IMR-90 (cell line): ENCODE measurements around the gene SEMA4A. TPM values are rescaled to one million over a fixed set of nuclear protein-coding genes. Genes with fewer than 3 reads are reported as not detected.

ENCODE experiments used
- ATAC-seq: fragments of 200-7000 bp; cut with Tn5 transposase; 2 replicates; pipeline ENCODE4 v1.9.1; 2020; ENCODE audit warnings: low read depth, mild to moderate bottlenecking, moderate library complexity
- BruUV-seq: library from RNA; stranded (reverse); fragments of 400-500 nt; replicated peaks from 2 replicates; lab custom pipeline; 2021; lab: Mats Ljungman, UMichigan
- CTCF ChIA-PET: fragments of 300-600 bp; formaldehyde crosslinking; extraction: SDS; loops from one replicate; lab custom pipeline; 2021; ENCODE audit warnings: antibody characterized with exemption; lab: Yijun Ruan, JAX
- POLR2A ChIA-PET: fragments of 300-600 bp; sonication (Branson Sonifier 250); formaldehyde crosslinking; loops from one replicate; lab custom pipeline; 2022; ENCODE audit warnings: antibody characterized with exemption; ENCODE audit not compliant: unreplicated experiment; lab: Charles Lee
- DNase-seq: peaks from one replicate; pipeline ENCODE4 v3.0.0; 2013
- H2AFZ ChIP-seq: replicated peaks from 2 replicates; pipeline ENCODE3; 2013; ENCODE audit warnings: low read length, mild to moderate bottlenecking; ENCODE audit not compliant: poor library complexity
- H2AK5ac ChIP-seq: 2 replicates; pipeline ENCODE4 v1.6.1; 2013; ENCODE audit warnings: low read depth, low read length, inconsistent platforms
- H2AK9ac ChIP-seq: replicated peaks from 2 replicates; pipeline ENCODE3; 2013; ENCODE audit warnings: mild to moderate bottlenecking, low read depth, low read length, moderate library complexity; ENCODE audit not compliant: poor library complexity
- H2BK120ac ChIP-seq: 2 replicates; pipeline ENCODE4 v1.6.1; 2013; ENCODE audit warnings: low read depth, low read length, inconsistent platforms
- H2BK15ac ChIP-seq: 3 replicates; pipeline ENCODE4 v1.6.1; 2013; ENCODE audit warnings: low read depth, low read length, inconsistent platforms
- H2BK20ac ChIP-seq: 2 replicates; pipeline ENCODE4 v1.6.1; 2013; ENCODE audit warnings: low read depth, mild to moderate bottlenecking, inconsistent platforms, low read length, moderate library complexity
- H2BK5ac ChIP-seq: 2 replicates; pipeline ENCODE4 v1.6.1; 2013; ENCODE audit warnings: mild to moderate bottlenecking, low read depth, low read length, inconsistent platforms; ENCODE audit not compliant: poor library complexity, severe bottlenecking
- H3K14ac ChIP-seq: replicated peaks from 2 replicates; pipeline ENCODE4 v1.6.1; 2013; ENCODE audit warnings: low read depth, low read length, inconsistent platforms
- H3K18ac ChIP-seq: 2 replicates; pipeline ENCODE4 v1.6.1; 2013; ENCODE audit warnings: low read depth, low read length, control low read depth
- H3K23ac ChIP-seq: 2 replicates; pipeline ENCODE4 v1.6.1; 2013; ENCODE audit warnings: low read depth, low read length, inconsistent platforms
- H3K27ac ChIP-seq: 2 replicates; pipeline ENCODE4 v1.5.1; 2013; ENCODE audit warnings: mild to moderate bottlenecking, control low read depth, low read length; ENCODE audit not compliant: insufficient read depth
- H3K27me3 ChIP-seq: 2 replicates; pipeline ENCODE4 v1.6.1; 2013; ENCODE audit warnings: low read length; ENCODE audit not compliant: control insufficient read depth, insufficient read depth
- H3K36me3 ChIP-seq: 2 replicates; pipeline ENCODE4 v1.6.1; 2013; ENCODE audit warnings: low read length, mixed read lengths; ENCODE audit not compliant: control insufficient read depth, insufficient read depth
- H3K4ac ChIP-seq: 2 replicates; pipeline ENCODE4 v1.6.1; 2013; ENCODE audit warnings: low read depth, low read length, inconsistent platforms
- H3K4me1 ChIP-seq: 2 replicates; pipeline ENCODE4 v1.6.1; 2013; ENCODE audit warnings: low read length, mixed read lengths; ENCODE audit not compliant: control insufficient read depth, insufficient read depth
- H3K4me2 ChIP-seq: 2 replicates; pipeline ENCODE4 v1.6.1; 2013; ENCODE audit warnings: low read depth, mild to moderate bottlenecking, control low read depth, low read length, moderate library complexity
- H3K4me3 ChIP-seq: 2 replicates; pipeline ENCODE4 v1.5.1; 2013; ENCODE audit warnings: low read depth, mild to moderate bottlenecking, control low read depth, low read length, moderate library complexity; ENCODE audit not compliant: insufficient read depth
- H3K56ac ChIP-seq: 2 replicates; pipeline ENCODE4 v1.6.1; 2013; ENCODE audit warnings: low read length, inconsistent platforms; ENCODE audit not compliant: insufficient read depth; ENCODE audit errors: extremely low read depth
- H3K79me1 ChIP-seq, 2 experiments: 2 replicates each; pipeline ENCODE4 v1.6.1; 2013; ENCODE audit warnings: low read length in 2 of 2, inconsistent platforms in 1 of 2, low read depth in 1 of 2
- H3K9ac ChIP-seq: 2 replicates; pipeline ENCODE4 v1.6.1; 2013; ENCODE audit warnings: low read depth, low read length, control low read depth
- H3K9me1 ChIP-seq: 2 replicates; pipeline ENCODE4 v1.6.1; 2013; ENCODE audit warnings: low read length, inconsistent platforms; ENCODE audit not compliant: insufficient read depth
- H3K9me3 ChIP-seq: 2 replicates; pipeline ENCODE4 v1.6.1; 2013; ENCODE audit warnings: low read length; ENCODE audit not compliant: control insufficient read depth, insufficient read depth
- H4K20me1 ChIP-seq: 2 replicates; pipeline ENCODE4 v1.6.1; 2013; ENCODE audit warnings: low read length, inconsistent platforms; ENCODE audit not compliant: insufficient read depth
- H4K5ac ChIP-seq: 2 replicates; pipeline ENCODE4 v1.6.1; 2013; ENCODE audit warnings: mild to moderate bottlenecking, low read depth, low read length, control low read depth
- H4K8ac ChIP-seq, 2 experiments: 2 replicates each; pipeline ENCODE4 v1.6.1; 2013; ENCODE audit warnings: low read depth in 2 of 2, low read length in 2 of 2, control low read depth in 1 of 2, inconsistent platforms in 1 of 2
- H4K91ac ChIP-seq: 2 replicates; pipeline ENCODE4 v1.6.1; 2013; ENCODE audit warnings: low read depth, low read length, inconsistent platforms; ENCODE audit not compliant: insufficient read depth
- BHLHE40 ChIP-seq: fragments of 150-350 bp; IDR thresholded peaks from 2 replicates; pipeline ENCODE4 v1.6.1; 2016; ENCODE audit warnings: mild to moderate bottlenecking, low read depth, low read length
- CEBPB ChIP-seq: IDR thresholded peaks from 2 replicates; pipeline ENCODE4 v1.6.1; 2012; ENCODE audit warnings: low read depth, low read length, improper control_type of control experiment
- CHD1 ChIP-seq: IDR thresholded peaks from 2 replicates; pipeline ENCODE4 v1.6.1; 2012; ENCODE audit warnings: low read depth, low read length, improper control_type of control experiment
- CTCF ChIP-seq: conservative IDR thresholded peaks from 2 replicates; pipeline ENCODE4 v1.5.1; 2012; ENCODE audit warnings: mild to moderate bottlenecking, low read depth, low read length, improper control_type of control experiment
- FOS ChIP-seq: fragments of 150-350 bp; IDR thresholded peaks from 2 replicates; pipeline ENCODE4 v1.6.1; 2016; ENCODE audit warnings: low read depth, low read length
- MAFK ChIP-seq: IDR thresholded peaks from 2 replicates; pipeline ENCODE4 v1.6.1; 2012; ENCODE audit warnings: low read depth, low read length, improper control_type of control experiment
- MAZ ChIP-seq: IDR thresholded peaks from 2 replicates; pipeline ENCODE4 v1.6.1; 2012; ENCODE audit warnings: low read depth, mild to moderate bottlenecking, low read length, improper control_type of control experiment, moderate library complexity, borderline replicate concordance
- MXI1 ChIP-seq: IDR thresholded peaks from 2 replicates; pipeline ENCODE4 v1.6.1; 2012; ENCODE audit warnings: low read depth, mild to moderate bottlenecking, low read length, moderate library complexity, borderline replicate concordance
- NFE2L2 ChIP-seq: fragments of 150-350 bp; IDR thresholded peaks from 2 replicates; pipeline ENCODE4 v1.6.1; 2016; ENCODE audit warnings: low read depth, mild to moderate bottlenecking, low read length
- POLR2A ChIP-seq: IDR thresholded peaks from 2 replicates; pipeline ENCODE4 v1.6.1; 2012; ENCODE audit warnings: mild to moderate bottlenecking, low read depth, low read length
- RCOR1 ChIP-seq: IDR thresholded peaks from 2 replicates; pipeline ENCODE4 v1.6.1; 2012; ENCODE audit warnings: mild to moderate bottlenecking, low read length, improper control_type of control experiment; ENCODE audit not compliant: insufficient replicate concordance
- RFX5 ChIP-seq: IDR thresholded peaks from 2 replicates; pipeline ENCODE4 v1.8.0; 2012; ENCODE audit warnings: low read depth, mild to moderate bottlenecking, low read length, moderate library complexity
- SMC3 ChIP-seq: fragments of 150-350 bp; IDR thresholded peaks from 2 replicates; pipeline ENCODE4 v1.6.1; 2016; ENCODE audit warnings: low read depth, mild to moderate bottlenecking, antibody characterized with exemption, low read length, moderate library complexity
- USF2 ChIP-seq: fragments of 150-350 bp; IDR thresholded peaks from 2 replicates; pipeline ENCODE4 v1.6.1; 2017; ENCODE audit warnings: mild to moderate bottlenecking, antibody characterized with exemption, low read length, low read depth
- WGBS, 2 experiments: methylation state at CpG; one replicate each; pipeline versions ENCODE4 v1.1.5 to v1.1.7; 2013; ENCODE audit warnings: missing lambda C conversion rate in 2 of 2; ENCODE audit not compliant: insufficient read length in 1 of 2; ENCODE audit errors: extremely low coverage in 2 of 2; 5-methylcytosine and 5-hydroxymethylcytosine counted together
- dilution Hi-C: fragments of 300-500 bp; cut with HindIII; formaldehyde crosslinking; loops from one replicate; pipeline ENCODE4 v1.14.3; 2018; ENCODE audit warnings: low sequenced_read_pairs; ENCODE audit not compliant: unreplicated experiment
- in situ Hi-C: fragments of 300-500 bp; cut with MboI; formaldehyde crosslinking; loops from 3 replicates; pipeline ENCODE4 v1.14.3; 2019; ENCODE audit warnings: low sequenced_read_pairs, inconsistent platforms, mixed read lengths
- intact Hi-C: fragments of 100-400 bp; cut with micrococcal nuclease; formaldehyde crosslinking; loops from 2 replicates; pipeline ENCODE4 v1.10.0; 2022
- polyA plus RNA-seq, 3 experiments: library from polyadenylated mRNA; depleted of rRNA; stranded (reverse); fragments of >200 nt; gene quantifications; 2 replicates each; pipeline ENCODE4 v1.2.3, GENCODE V29; 2012; ENCODE audit warnings: low replicate concordance in 1 of 3
- total RNA-seq: library from RNA; depleted of rRNA; stranded (reverse); fragments of >200 nt; gene quantifications from 2 replicates; pipeline ENCODE4 v1.2.3, GENCODE V29; 2012

The SEMA4A gene
- total and polyA plus RNA-seq, 2 of the 4 experiments (the other 2 are of a cell fraction), result 0.18 to 0.86 TPM

DNA sequence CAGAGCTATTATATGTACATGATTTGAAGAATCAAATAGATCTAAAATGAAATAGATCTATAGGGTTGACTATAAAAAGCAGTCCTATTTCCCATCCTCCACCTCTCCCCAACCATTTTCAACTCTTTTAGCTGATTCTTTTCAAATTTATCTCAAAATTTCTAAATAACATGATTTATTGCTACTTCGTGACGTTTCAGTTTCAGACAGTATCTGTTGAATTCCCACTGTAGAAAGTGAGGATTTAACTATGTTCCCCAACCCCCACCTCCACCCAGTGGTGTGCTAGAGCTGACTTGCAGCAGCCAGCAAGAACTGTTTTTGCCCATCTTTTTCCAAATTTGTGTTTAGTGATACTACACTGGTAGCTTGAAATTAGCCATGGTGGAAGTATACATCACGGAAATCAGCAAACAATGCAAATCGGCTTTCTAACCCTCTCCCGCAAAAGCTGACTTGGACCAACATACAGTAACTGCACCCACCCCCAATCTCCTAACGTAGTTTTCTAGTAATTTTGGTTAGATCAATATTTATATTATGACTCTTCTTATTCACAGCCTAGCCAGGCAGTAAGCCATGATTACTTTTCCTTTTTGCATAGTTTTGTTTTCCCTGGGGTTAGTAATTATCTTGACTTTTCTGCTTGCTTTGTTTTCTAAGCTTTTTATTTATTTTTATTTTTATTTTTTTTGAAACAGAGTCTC, 10.9 kb downstream of the SEMA4A start:
- ChIA-PET POLR2A (interaction anchor here (0.6 kb wide), 1 partner anchor 12 kb away, joined by 9 read pairs; no protein-coding TSS in a partner anchor), CTCF (interaction anchor here (0.6 to 1.1 kb wide), 3 partner anchors 9 to 162 kb away, joined by 3 read pairs; no protein-coding TSS in a partner anchor)
- H3K9me1 ChIP-seq, result peaks cover 13% of the 10 kb centered on the region
- H2BK120ac ChIP-seq, result no peak overlapping the region
- dilution Hi-C loops, result no loop called here
- no peak overlapping the region for H3K9ac ChIP-seq
- H3K23ac ChIP-seq, result no peak overlapping the region
- H3K56ac ChIP-seq, result no peak overlapping the region
- H3K14ac ChIP-seq, result no peak overlapping the region
- in situ Hi-C loops, result loop anchor here (5.0 kb wide), 1 partner anchor 48 kb away; the partner anchor contains the start of gene PMF1
- TF ChIP-seq USF2, result no peak
- no peak for TF ChIP-seq CTCF
- TF ChIP-seq CHD1, result no peak
- TF ChIP-seq MXI1, result no peak
- TF ChIP-seq NFE2L2, result no peak
- no peak for TF ChIP-seq MAFK
- no peak for TF ChIP-seq CEBPB
- TF ChIP-seq BHLHE40, result no peak
- TF ChIP-seq RFX5, result no peak
- no peak for TF ChIP-seq POLR2A
- no peak for TF ChIP-seq RCOR1
- TF ChIP-seq SMC3, result no peak
- TF ChIP-seq FOS, result no peak
- TF ChIP-seq MAZ, result no peak
- H4K20me1 ChIP-seq, result no peaks in the 10 kb centered on the region
- no peak overlapping the region for H3K27ac ChIP-seq
- no peak for ATAC-seq
- H2BK5ac ChIP-seq, result no peak overlapping the region
- DNase-seq, result no peak
- H2AFZ ChIP-seq, result no peak overlapping the region
- H4K91ac ChIP-seq, result no peak overlapping the region
- H3K36me3 ChIP-seq, result no peaks in the 10 kb centered on the region
- no peaks in the 10 kb centered on the region for H3K9me3 ChIP-seq
- H2AK9ac ChIP-seq, result no peak overlapping the region
- no peak overlapping the region for H2AK5ac ChIP-seq
- no peaks in the 10 kb centered on the region for H3K27me3 ChIP-seq
- no peak overlapping the region for H2BK20ac ChIP-seq
- no peak overlapping the region for H3K18ac ChIP-seq
- H3K4me1 ChIP-seq, result peaks cover 8% of the 10 kb centered on the region
- H3K4me2 ChIP-seq, result no peak overlapping the region; the same call in 1 of the 2 replicates
- H4K8ac ChIP-seq, result no peak overlapping the region
- no peak overlapping the region for H4K5ac ChIP-seq
- BruUV-seq, result no TSS peak
- H3K4ac ChIP-seq, result no peak overlapping the region
- intact Hi-C loops, result no loop called here
- no peaks in the 10 kb centered on the region for H3K79me1 ChIP-seq
- H2BK15ac ChIP-seq, result no peak overlapping the region
- no peak overlapping the region for H3K4me3 ChIP-seq
- no CpG with 5 or more reads among the region's 6 CpGs for WGBS, 2 experiments
